Nephron (organoid): ENCODE results near the gene MED27.

ENCODE experiments used
- H3K27ac Mint-ChIP-seq, 3 experiments: 2 replicates each; pipeline ENCODE4 v1.8.0; 2020; ENCODE audit warnings: mixed read lengths in 3 of 3, mild to moderate bottlenecking in 2 of 3, moderate library complexity in 1 of 3
- H3K27me3 Mint-ChIP-seq: 2 replicates; pipeline ENCODE4 v1.8.0; 2021; ENCODE audit warnings: low read depth, mild to moderate bottlenecking, moderate library complexity, mixed read lengths
- H3K36me3 Mint-ChIP-seq: 2 replicates; pipeline ENCODE4 v1.8.0; 2020; ENCODE audit warnings: low read depth, mixed read lengths
- H3K4me1 Mint-ChIP-seq: 2 replicates; pipeline ENCODE4 v1.8.0; 2020; ENCODE audit warnings: mixed read lengths
- H3K4me3 Mint-ChIP-seq, 3 experiments: 2 replicates each; pipeline ENCODE4 v1.8.0; 2020; ENCODE audit warnings: mild to moderate bottlenecking in 3 of 3, mixed read lengths in 3 of 3, moderate library complexity in 2 of 3
- H3K9me3 Mint-ChIP-seq: 2 replicates; pipeline ENCODE4 v1.8.0; 2020; ENCODE audit warnings: mixed read lengths
- CTCF ChIP-seq, 3 experiments: fragments of 200-600 bp; sonication (generic); IDR thresholded peaks; one replicate each; pipeline ENCODE4 v1.5.0; 2021; ENCODE audit warnings: antibody characterized with exemption in 3 of 3; ENCODE audit not compliant: unreplicated experiment in 3 of 3

The MED27 gene

GRCh38 chr9:131817073-131817472 is 262.6 kb downstream of the MED27 start:
- peaks cover 62% of the 10 kb centered on the region for H3K27me3 Mint-ChIP-seq
- peaks cover 7% of the 10 kb centered on the region for H3K4me1 Mint-ChIP-seq
- H3K4me3 Mint-ChIP-seq, result no peak overlapping the region
- H3K27ac Mint-ChIP-seq, result no peak overlapping the region
- no peak for TF ChIP-seq CTCF (IDR thresholded peaks at IDR 0.05; ENCODE audit: unreplicated experiment in 3 of 3)
- H3K36me3 Mint-ChIP-seq, result no peaks in the 10 kb centered on the region
- no peaks in the 10 kb centered on the region for H3K9me3 Mint-ChIP-seq

GRCh38 chr9:131815970-131816873 is 263.4 kb downstream of the MED27 start:
- H3K9me3 Mint-ChIP-seq, result no peaks in the 10 kb centered on the region
- H3K27ac Mint-ChIP-seq, result no peak overlapping the region
- H3K27me3 Mint-ChIP-seq, result peaks cover 61% of the 10 kb centered on the region
- peaks cover 13% of the 10 kb centered on the region for H3K4me1 Mint-ChIP-seq
- H3K36me3 Mint-ChIP-seq, result no peaks in the 10 kb centered on the region
- TF ChIP-seq CTCF (IDR thresholded peaks at IDR 0.05; ENCODE audit: unreplicated experiment in 3 of 3), result no peak
- H3K4me3 Mint-ChIP-seq, result no peak overlapping the region

- H3K27me3 Mint-ChIP-seq, result peaks cover 66% of the 10 kb centered on the region
- H3K4me3 Mint-ChIP-seq, result no peak overlapping the region
- H3K9me3 Mint-ChIP-seq, result no peaks in the 10 kb centered on the region
- peaks cover 24% of the 10 kb centered on the region for H3K4me1 Mint-ChIP-seq
- H3K27ac Mint-ChIP-seq, result no peak overlapping the region
- TF ChIP-seq CTCF (IDR thresholded peaks at IDR 0.05; ENCODE audit: unreplicated experiment in 3 of 3), result no peak
- no peaks in the 10 kb centered on the region for H3K36me3 Mint-ChIP-seq
These were observed 265.0 kb downstream of the MED27 start for GRCh38 chr9:131814707-131815106.

- no peaks in the 10 kb centered on the region for H3K9me3 Mint-ChIP-seq
- TF ChIP-seq CTCF (IDR thresholded peaks at IDR 0.05; ENCODE audit: unreplicated experiment in 3 of 3), result no peak
- no peak overlapping the region for H3K4me3 Mint-ChIP-seq
- H3K36me3 Mint-ChIP-seq, result no peaks in the 10 kb centered on the region
- peaks cover 67% of the 10 kb centered on the region for H3K27me3 Mint-ChIP-seq
- no peak overlapping the region for H3K27ac Mint-ChIP-seq
- H3K4me1 Mint-ChIP-seq, result peaks cover 24% of the 10 kb centered on the region
These were observed 266.6 kb downstream of the MED27 start for GRCh38 chr9:131813116-131813515.

GRCh38 chr9:131812116-131812790 is 267.4 kb downstream of the MED27 start:
- peaks cover 29% of the 10 kb centered on the region for H3K4me1 Mint-ChIP-seq
- H3K4me3 Mint-ChIP-seq, result no peak overlapping the region
- H3K36me3 Mint-ChIP-seq, result no peaks in the 10 kb centered on the region
- peaks cover 69% of the 10 kb centered on the region for H3K27me3 Mint-ChIP-seq
- no peaks in the 10 kb centered on the region for H3K9me3 Mint-ChIP-seq
- no peak overlapping the region for H3K27ac Mint-ChIP-seq
- no peak for TF ChIP-seq CTCF (IDR thresholded peaks at IDR 0.05; ENCODE audit: unreplicated experiment in 3 of 3)
